Naive thymus-derived CD4-positive, alpha-beta T cell (primary cell): ENCODE measurements around the gene SCYL1. TPM values are rescaled to one million over a fixed set of nuclear protein-coding genes. Genes with fewer than 3 reads are reported as not detected.

Experiments
- ATAC-seq: fragments of 150-1000 bp; cut with Tn5 transposase; 2 replicates; pipeline ENCODE4 v1.10.0; 2021; ENCODE audit warnings: mild to moderate bottlenecking, moderate library complexity
- CTCF ChIA-PET: fragments of 350-600 bp; sonication (Branson Sonifier 250); formaldehyde crosslinking; loops from one replicate; lab custom pipeline; 2021; ENCODE audit warnings: antibody characterized with exemption; lab: Charles Lee
- POLR2A ChIA-PET: fragments of 350-600 bp; sonication (Branson Sonifier 250); formaldehyde crosslinking; loops from one replicate; lab custom pipeline; 2021; ENCODE audit warnings: antibody characterized with exemption, inconsistent platforms; lab: Charles Lee
- DNase-seq, 9 donors: peaks; one replicate each; pipeline versions ENCODE4 v3.0.0 to v3.0.0-alpha.2; 2020 to 2022; ENCODE audit warnings: mixed read lengths in 1 of 9
- H3K27ac ChIP-seq: one replicate; pipeline ENCODE4 v1.7.0; 2013; ENCODE audit warnings: mild to moderate bottlenecking, low read depth, low read length, moderate library complexity
- H3K27me3 ChIP-seq, 2 donors: one replicate each; pipeline ENCODE4 v1.7.0; 2013; ENCODE audit warnings: low read length in 2 of 2, mild to moderate bottlenecking in 2 of 2, moderate library complexity in 2 of 2; ENCODE audit not compliant: control insufficient read depth in 2 of 2, insufficient read depth in 2 of 2
- H3K36me3 ChIP-seq, 3 experiments: 1 replicate in 2 of 3; 2 replicates in 1 of 3; pipeline ENCODE4 v1.7.0; 2013; ENCODE audit warnings: low read length in 3 of 3, mild to moderate bottlenecking in 3 of 3, moderate library complexity in 1 of 3; ENCODE audit not compliant: insufficient read depth in 3 of 3, control insufficient read depth in 2 of 3
- H3K4me1 ChIP-seq, 2 donors: one replicate each; pipeline ENCODE4 v1.7.0; 2013; ENCODE audit warnings: low read length in 2 of 2, mild to moderate bottlenecking in 2 of 2, moderate library complexity in 1 of 2; ENCODE audit not compliant: control insufficient read depth in 2 of 2, insufficient read depth in 2 of 2
- H3K4me3 ChIP-seq: 2 replicates; pipeline ENCODE4 v1.7.0; 2013; ENCODE audit warnings: mild to moderate bottlenecking, low read length
- H3K9me3 ChIP-seq, 3 experiments: 1 replicate in 2 of 3; 2 replicates in 1 of 3; pipeline ENCODE4 v1.7.0; 2013; ENCODE audit warnings: low read length in 3 of 3; ENCODE audit not compliant: control insufficient read depth in 2 of 3
- H3K27ac Mint-ChIP-seq, 9 donors: one replicate each; pipeline ENCODE4 v1.8.0; 2020 to 2022; ENCODE audit warnings: mixed read lengths in 9 of 9, mild to moderate bottlenecking in 8 of 9, moderate library complexity in 5 of 9, inconsistent platforms in 2 of 9
- H3K27me3 Mint-ChIP-seq, 5 donors: one replicate each; pipeline ENCODE4 v1.8.0; 2021 to 2022; ENCODE audit warnings: mixed read lengths in 5 of 5, mild to moderate bottlenecking in 1 of 5
- H3K36me3 Mint-ChIP-seq, 5 donors: one replicate each; pipeline ENCODE4 v1.8.0; 2020 to 2022; ENCODE audit warnings: mixed read lengths in 5 of 5, mild to moderate bottlenecking in 3 of 5, inconsistent platforms in 1 of 5
- H3K4me1 Mint-ChIP-seq, 7 donors: one replicate each; pipeline ENCODE4 v1.8.0; 2020 to 2022; ENCODE audit warnings: mixed read lengths in 7 of 7, mild to moderate bottlenecking in 3 of 7, inconsistent platforms in 1 of 7
- H3K4me3 Mint-ChIP-seq, 10 donors: one replicate each; pipeline ENCODE4 v1.8.0; 2020 to 2022; ENCODE audit warnings: mild to moderate bottlenecking in 10 of 10, mixed read lengths in 10 of 10, moderate library complexity in 6 of 10, inconsistent platforms in 2 of 10
- H3K9me3 Mint-ChIP-seq, 11 donors: one replicate each; pipeline ENCODE4 v1.8.0; 2020 to 2022; ENCODE audit warnings: mixed read lengths in 11 of 11, mild to moderate bottlenecking in 4 of 11, inconsistent platforms in 1 of 11, moderate library complexity in 1 of 11
- intact Hi-C, 2 donors: fragments of 100-400 bp; cut with micrococcal nuclease; formaldehyde crosslinking; loops; one replicate each; pipeline ENCODE4 v1.15.1; 2023
- polyA plus RNA-seq, 2 donors: library from polyadenylated mRNA; unstranded; fragments of 300-500 nt; fragmentation: Illumina TruSeq; gene quantifications; one replicate each; pipeline ENCODE4 v1.2.3, GENCODE V29; 2021
- total RNA-seq, 6 experiments: library from RNA in 5 of 6; stranded (reverse) in 5 of 6; gene quantifications; 1 replicate in 5 of 6; 2 replicates in 1 of 6; pipeline ENCODE4 v1.2.3 and lab custom pipeline; 2021 to 2026

Gene SCYL1
- total and polyA plus RNA-seq, 7 experiments from 2014 or later, result 27.0 to 79.8 (median 69.1) TPM

DNA sequence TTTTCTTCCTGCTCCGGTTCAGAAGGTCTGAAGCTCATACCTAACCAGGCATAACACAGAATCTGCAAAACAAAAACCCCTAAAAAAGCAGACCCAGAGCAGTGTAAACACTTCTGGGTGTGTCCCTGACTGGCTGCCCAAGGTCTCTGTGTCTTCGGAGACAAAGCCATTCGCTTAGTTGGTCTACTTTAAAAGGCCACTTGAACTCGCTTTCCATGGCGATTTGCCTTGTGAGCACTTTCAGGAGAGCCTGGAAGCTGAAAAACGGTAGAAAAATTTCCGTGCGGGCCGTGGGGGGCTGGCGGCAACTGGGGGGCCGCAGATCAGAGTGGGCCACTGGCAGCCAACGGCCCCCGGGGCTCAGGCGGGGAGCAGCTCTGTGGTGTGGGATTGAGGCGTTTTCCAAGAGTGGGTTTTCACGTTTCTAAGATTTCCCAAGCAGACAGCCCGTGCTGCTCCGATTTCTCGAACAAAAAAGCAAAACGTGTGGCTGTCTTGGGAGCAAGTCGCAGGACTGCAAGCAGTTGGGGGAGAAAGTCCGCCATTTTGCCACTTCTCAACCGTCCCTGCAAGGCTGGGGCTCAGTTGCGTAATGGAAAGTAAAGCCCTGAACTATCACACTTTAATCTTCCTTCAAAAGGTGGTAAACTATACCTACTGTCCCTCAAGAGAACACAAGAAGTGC is 26.7 kb upstream of the SCYL1 start:
- Histone ChIP-seq H3K9me3 (no peaks in the 10 kb centered on the region), H3K27me3 (no peaks in the 10 kb centered on the region), H3K36me3 (peaks cover 29 to 35% (median 29%) of the 10 kb centered on the region in 3 experiments), H3K4me1 (peaks cover 11 to 12% of the 10 kb centered on the region in 2 donors), H3K4me3 (peak overlapping the region; percentile 99), H3K27ac (peak overlapping the region; percentile 99)
- no peak overlapping the region for H3K27ac Mint-ChIP-seq
- peaks cover 0 to 4% (median 0%) of the 10 kb centered on the region in 11 donors for H3K9me3 Mint-ChIP-seq
- H3K27me3 Mint-ChIP-seq, result peaks cover 0 to 10% (median 0%) of the 10 kb centered on the region in 5 donors
- ChIA-PET POLR2A (interaction anchor here (0.7 to 27.5 kb wide), 69 partner anchors 6 to 1789 kb away, joined by 3 to 2591 read pairs (median 6); partner anchors contain the start of genes CCDC85B, CFL1, DPF2 and EHBP1L1), CTCF (interaction anchor here (0.8 to 4.9 kb wide), 12 partner anchors 10 to 118 kb away, joined by 3 to 68 read pairs (median 10); partner anchors contain the start of genes NEAT1 and SCYL1)
- peaks cover 17 to 40% (median 23%) of the 10 kb centered on the region in 7 donors for H3K4me1 Mint-ChIP-seq
- no peak overlapping the region for H3K4me3 Mint-ChIP-seq
- peaks cover 0 to 4% (median 0%) of the 10 kb centered on the region in 5 donors for H3K36me3 Mint-ChIP-seq
- no peak for ATAC-seq
- DNase-seq, result peak; percentile 49 to 85 (median 70)
- intact Hi-C loops, result loop anchor here in 1 of 2 donors (10.0 kb wide), 1 partner anchor 787 kb away; the partner anchor contains the start of gene YIF1A

DNA sequence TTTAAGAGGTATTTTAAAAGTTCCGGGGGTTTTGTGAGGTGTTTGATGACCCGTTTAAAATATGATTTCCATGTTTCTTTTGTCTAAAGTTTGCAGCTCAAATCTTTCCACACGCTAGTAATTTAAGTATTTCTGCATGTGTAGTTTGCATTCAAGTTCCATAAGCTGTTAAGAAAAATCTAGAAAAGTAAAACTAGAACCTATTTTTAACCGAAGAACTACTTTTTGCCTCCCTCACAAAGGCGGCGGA is 26.2 kb upstream of the SCYL1 start:
- DNase-seq (no peak), ATAC-seq (no peak)
- H3K27ac Mint-ChIP-seq, result no peak overlapping the region
- ChIA-PET CTCF (interaction anchor here (0.8 to 4.9 kb wide), 10 partner anchors 10 to 81 kb away, joined by 3 to 68 read pairs (median 11); partner anchors contain the start of genes NEAT1 and SCYL1), POLR2A (interaction anchor here (0.7 to 27.5 kb wide), 66 partner anchors 6 to 1789 kb away, joined by 3 to 2591 read pairs (median 6); partner anchors contain the start of genes AP5B1, CCDC85B, CFL1 and DPF2)
- Histone ChIP-seq H3K36me3 (peaks cover 32 to 40% (median 34%) of the 10 kb centered on the region in 3 experiments), H3K4me3 (peak overlapping the region; percentile 99), H3K4me1 (peaks cover 11 to 12% of the 10 kb centered on the region in 2 donors), H3K9me3 (no peaks in the 10 kb centered on the region), H3K27me3 (no peaks in the 10 kb centered on the region), H3K27ac (peak overlapping the region; percentile 99)
- peaks cover 0 to 10% (median 0%) of the 10 kb centered on the region in 5 donors for H3K27me3 Mint-ChIP-seq
- H3K36me3 Mint-ChIP-seq, result peaks cover 2 to 7% (median 4%) of the 10 kb centered on the region in 5 donors
- H3K9me3 Mint-ChIP-seq, result peaks cover 0 to 4% (median 0%) of the 10 kb centered on the region in 11 donors
- intact Hi-C loops, result loop anchor here in 1 of 2 donors (10.0 kb wide), 1 partner anchor 786 kb away; the partner anchor contains the start of gene YIF1A
- peaks cover 19 to 38% (median 25%) of the 10 kb centered on the region in 7 donors for H3K4me1 Mint-ChIP-seq
- H3K4me3 Mint-ChIP-seq, result no peak overlapping the region

DNA sequence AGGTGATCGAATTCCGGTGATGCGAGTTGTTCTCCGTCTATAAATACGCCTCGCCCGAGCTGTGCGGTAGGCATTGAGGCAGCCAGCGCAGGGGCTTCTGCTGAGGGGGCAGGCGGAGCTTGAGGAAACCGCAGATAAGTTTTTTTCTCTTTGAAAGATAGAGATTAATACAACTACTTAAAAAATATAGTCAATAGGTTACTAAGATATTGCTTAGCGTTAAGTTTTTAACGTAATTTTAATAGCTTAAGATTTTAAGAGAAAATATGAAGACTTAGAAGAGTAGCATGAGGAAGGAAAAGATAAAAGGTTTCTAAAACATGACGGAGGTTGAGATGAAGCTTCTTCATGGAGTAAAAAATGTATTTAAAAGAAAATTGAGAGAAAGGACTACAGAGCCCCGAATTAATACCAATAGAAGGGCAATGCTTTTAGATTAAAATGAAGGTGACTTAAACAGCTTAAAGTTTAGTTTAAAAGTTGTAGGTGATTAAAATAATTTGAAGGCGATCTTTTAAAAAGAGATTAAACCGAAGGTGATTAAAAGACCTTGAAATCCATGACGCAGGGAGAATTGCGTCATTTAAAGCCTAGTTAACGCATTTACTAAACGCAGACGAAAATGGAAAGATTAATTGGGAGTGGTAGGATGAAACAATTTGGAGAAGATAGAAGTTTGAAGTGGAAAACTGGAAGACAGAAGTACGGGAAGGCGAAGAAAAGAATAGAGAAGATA is 25.7 kb upstream of the SCYL1 start, which contains the start of gene MALAT1:
Gene MALAT1, plus strand, starts transcription at position 69 of the 736 bp plus-strand sequence.
- peak; percentile 54 for ATAC-seq
- peak within 1 kb of the TSS; percentile 99 for H3K4me3 ChIP-seq
- peak; percentile 89 to 97 (median 94) for DNase-seq
- H3K36me3 ChIP-seq, result peaks cover 37 to 45% (median 39%) of the 10 kb centered on the region in 3 experiments
- no peaks in the 10 kb centered on the region for H3K9me3 ChIP-seq
- H3K27me3 Mint-ChIP-seq, result peaks cover 0 to 10% (median 0%) of the 10 kb centered on the region in 5 donors
- peaks cover 22 to 36% (median 28%) of the 10 kb centered on the region in 7 donors for H3K4me1 Mint-ChIP-seq
- H3K27ac Mint-ChIP-seq, result no peak within 1 kb of the TSS
- H3K27me3 ChIP-seq, result no peaks in the 10 kb centered on the region
- H3K9me3 Mint-ChIP-seq, result peaks cover 0 to 4% (median 0%) of the 10 kb centered on the region in 11 donors
- peak within 1 kb of the TSS; percentile 99 for H3K27ac ChIP-seq
- POLR2A ChIA-PET, result interaction anchor here (0.6 to 27.5 kb wide), 71 partner anchors 5 to 1788 kb away, joined by 3 to 2591 read pairs (median 6); partner anchors contain the start of genes AP5B1, CCDC85B, CFL1 and DPF2
- CTCF ChIA-PET, result interaction anchor here (0.6 to 4.9 kb wide), 11 partner anchors 9 to 1947 kb away, joined by 3 to 68 read pairs (median 4); partner anchors contain the start of genes NEAT1 and SCYL1
- no peak within 1 kb of the TSS for H3K4me3 Mint-ChIP-seq
- peaks cover 11 to 12% of the 10 kb centered on the region in 2 donors for H3K4me1 ChIP-seq
- peaks cover 7 to 10% (median 9%) of the 10 kb centered on the region in 5 donors for H3K36me3 Mint-ChIP-seq
- intact Hi-C loops, result loop anchor here (1.0 to 10.0 kb wide), 3 partner anchors 8 to 786 kb away; partner anchors contain the start of gene YIF1A (in 1 of the 2)

DNA sequence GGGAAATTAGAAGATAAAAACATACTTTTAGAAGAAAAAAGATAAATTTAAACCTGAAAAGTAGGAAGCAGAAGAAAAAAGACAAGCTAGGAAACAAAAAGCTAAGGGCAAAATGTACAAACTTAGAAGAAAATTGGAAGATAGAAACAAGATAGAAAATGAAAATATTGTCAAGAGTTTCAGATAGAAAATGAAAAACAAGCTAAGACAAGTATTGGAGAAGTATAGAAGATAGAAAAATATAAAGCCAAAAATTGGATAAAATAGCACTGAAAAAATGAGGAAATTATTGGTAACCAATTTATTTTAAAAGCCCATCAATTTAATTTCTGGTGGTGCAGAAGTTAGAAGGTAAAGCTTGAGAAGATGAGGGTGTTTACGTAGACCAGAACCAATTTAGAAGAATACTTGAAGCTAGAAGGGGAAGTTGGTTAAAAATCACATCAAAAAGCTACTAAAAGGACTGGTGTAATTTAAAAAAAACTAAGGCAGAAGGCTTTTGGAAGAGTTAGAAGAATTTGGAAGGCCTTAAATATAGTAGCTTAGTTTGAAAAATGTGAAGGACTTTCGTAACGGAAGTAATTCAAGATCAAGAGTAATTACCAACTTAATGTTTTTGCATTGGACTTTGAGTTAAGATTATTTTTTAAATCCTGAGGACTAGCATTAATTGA is 25.0 kb upstream of the SCYL1 start:
- Mint-ChIP-seq H3K4me1 (peaks cover 26 to 36% (median 31%) of the 10 kb centered on the region in 7 donors), H3K4me3 (no peak overlapping the region), H3K27me3 (peaks cover 0 to 10% (median 0%) of the 10 kb centered on the region in 5 donors), H3K36me3 (peaks cover 14 to 17% (median 16%) of the 10 kb centered on the region in 5 donors), H3K9me3 (peaks cover 0 to 4% (median 0%) of the 10 kb centered on the region in 11 donors), H3K27ac (no peak overlapping the region)
- ATAC-seq, result no peak
- peak in 3 of 9 donors; percentile 38 to 40 (median 38) for DNase-seq
- Histone ChIP-seq H3K36me3 (peaks cover 44 to 52% (median 46%) of the 10 kb centered on the region in 3 experiments), H3K4me1 (peaks cover 13 to 18% of the 10 kb centered on the region in 2 donors), H3K9me3 (no peaks in the 10 kb centered on the region), H3K27ac (peak overlapping the region; percentile 99), H3K4me3 (peak overlapping the region; percentile 99), H3K27me3 (no peaks in the 10 kb centered on the region)
- POLR2A ChIA-PET, result interaction anchor here (0.6 to 27.5 kb wide), 47 partner anchors 4 to 1292 kb away, joined by 3 to 2591 read pairs (median 13); partner anchors contain the start of genes CCDC85B, CFL1, DPF2 and FAM89B
- intact Hi-C loops, result loop anchor here (1.0 to 10.0 kb wide), 3 partner anchors 7 to 785 kb away; partner anchors contain the start of gene YIF1A (in 1 of the 2)
- CTCF ChIA-PET, result interaction anchor here (0.6 to 4.9 kb wide), 10 partner anchors 9 to 1946 kb away, joined by 3 to 68 read pairs (median 10); partner anchors contain the start of genes NEAT1 and SCYL1

DNA sequence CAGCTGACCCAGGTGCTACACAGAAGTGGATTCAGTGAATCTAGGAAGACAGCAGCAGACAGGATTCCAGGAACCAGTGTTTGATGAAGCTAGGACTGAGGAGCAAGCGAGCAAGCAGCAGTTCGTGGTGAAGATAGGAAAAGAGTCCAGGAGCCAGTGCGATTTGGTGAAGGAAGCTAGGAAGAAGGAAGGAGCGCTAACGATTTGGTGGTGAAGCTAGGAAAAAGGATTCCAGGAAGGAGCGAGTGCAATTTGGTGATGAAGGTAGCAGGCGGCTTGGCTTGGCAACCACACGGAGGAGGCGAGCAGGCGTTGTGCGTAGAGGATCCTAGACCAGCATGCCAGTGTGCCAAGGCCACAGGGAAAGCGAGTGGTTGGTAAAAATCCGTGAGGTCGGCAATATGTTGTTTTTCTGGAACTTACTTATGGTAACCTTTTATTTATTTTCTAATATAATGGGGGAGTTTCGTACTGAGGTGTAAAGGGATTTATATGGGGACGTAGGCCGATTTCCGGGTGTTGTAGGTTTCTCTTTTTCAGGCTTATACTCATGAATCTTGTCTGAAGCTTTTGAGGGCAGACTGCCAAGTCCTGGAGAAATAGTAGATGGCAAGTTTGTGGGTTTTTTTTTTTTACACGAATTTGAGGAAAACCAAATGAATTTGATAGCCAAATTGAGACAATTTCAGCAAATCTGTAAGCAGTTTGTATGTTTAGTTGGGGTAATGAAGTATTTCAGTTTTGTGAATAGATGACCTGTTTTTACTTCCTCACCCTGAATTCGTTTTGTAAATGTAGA is 24.3 kb upstream of the SCYL1 start:
- peaks cover 0 to 10% (median 0%) of the 10 kb centered on the region in 5 donors for H3K27me3 Mint-ChIP-seq
- CTCF ChIA-PET, result interaction anchor here (0.6 to 4.9 kb wide), 8 partner anchors 8 to 524 kb away, joined by 3 to 68 read pairs (median 18); partner anchors contain the start of gene NEAT1
- H3K36me3 Mint-ChIP-seq, result peaks cover 18 to 23% (median 21%) of the 10 kb centered on the region in 5 donors
- no peaks in the 10 kb centered on the region for H3K9me3 ChIP-seq
- no peaks in the 10 kb centered on the region for H3K27me3 ChIP-seq
- ATAC-seq (no peak), DNase-seq (peak in 5 of 9 donors; percentile 41 to 50 (median 48))
- intact Hi-C loops, result no loop called here
- H3K4me1 Mint-ChIP-seq, result peaks cover 31 to 42% (median 35%) of the 10 kb centered on the region in 7 donors
- peaks cover 51 to 59% (median 53%) of the 10 kb centered on the region in 3 experiments for H3K36me3 ChIP-seq
- POLR2A ChIA-PET, result interaction anchor here (0.8 to 27.5 kb wide), 29 partner anchors 4 to 1293 kb away, joined by 3 to 2591 read pairs (median 25); partner anchors contain the start of genes DPF2, FAM89B, FRMD8 and MALAT1
- H3K4me3 Mint-ChIP-seq, result no peak overlapping the region
- peak overlapping the region; percentile 99 for H3K27ac ChIP-seq
- H3K27ac Mint-ChIP-seq, result no peak overlapping the region
- peaks cover 0 to 4% (median 0%) of the 10 kb centered on the region in 11 donors for H3K9me3 Mint-ChIP-seq
- peak overlapping the region; percentile 99 for H3K4me3 ChIP-seq
- peaks cover 20 to 25% of the 10 kb centered on the region in 2 donors for H3K4me1 ChIP-seq
